HCT116 (cell line): Measurements from ENCODE around the gene ENHO. TPM values are rescaled to one million over a fixed set of nuclear protein-coding genes. Genes with fewer than 3 reads are reported as not detected.
A peak's percentile ranks its signal among the peaks of the same experiment; 100 is the strongest.

Experiments used
- ATAC-seq: fragments of 200-7000 bp; cut with Tn5 transposase; 2 replicates; pipeline ENCODE4 v1.9.1; 2020; ENCODE audit warnings: mild to moderate bottlenecking, moderate library complexity
- BruUV-seq: library from RNA; stranded (reverse); fragments of 400-500 nt; replicated peaks from 2 replicates; lab custom pipeline; 2021; lab: Mats Ljungman, UMichigan
- CTCF ChIA-PET: fragments of 300-600 bp; sonication (Branson Sonifier 250); formaldehyde crosslinking; loops from one replicate; lab custom pipeline; 2021; ENCODE audit warnings: antibody characterized with exemption; lab: Charles Lee
- POLR2A ChIA-PET: fragments of 300-600, 350-600 bp; sonication (Branson Sonifier 250); formaldehyde crosslinking; loops from one replicate; lab custom pipeline; 2021; ENCODE audit warnings: antibody characterized with exemption; lab: Charles Lee
- RAD21 ChIA-PET, 2 experiments: fragments of 300-600 bp; sonication (Branson Sonifier 250); formaldehyde crosslinking; loops; one replicate each; lab custom pipeline; 2023; ENCODE audit warnings: low total read pairs in 2 of 2; ENCODE audit not compliant: uncharacterized antibody in 2 of 2, unreplicated experiment in 2 of 2, low non-redundant PET in 1 of 2; lab: Charles Lee
- DNase-seq: peaks from one replicate; pipeline ENCODE4 v3.0.0-alpha.2; 2010; ENCODE audit warnings: low read depth, low spot score
- H2AFZ ChIP-seq: fragments of 200-600 bp; shearing (Covaris generic), sonication (generic); 2 replicates; pipeline ENCODE4 v1.6.1; 2017; ENCODE audit warnings: low read depth, mixed run types, mixed read lengths, antibody characterized with exemption, low read length; ENCODE audit not compliant: poor library complexity, severe bottlenecking
- H3K27ac ChIP-seq: 2 replicates; pipeline ENCODE4 v1.5.1; 2012; ENCODE audit warnings: low read depth, low read length
- H3K27me3 ChIP-seq: fragments of 200-600 bp; sonication (generic); 2 replicates; pipeline ENCODE4 v1.6.1; 2016; ENCODE audit warnings: mixed run types, low read length, mixed read lengths; ENCODE audit not compliant: insufficient read depth
- H3K36me3 ChIP-seq, 2 experiments: fragments of 200-500 bp in 1 of 2; fragments of 200-600 bp in 1 of 2; sonication (Bioruptor generic) in 1 of 2; sonication (generic) in 1 of 2; 2 replicates each; pipeline versions ENCODE4 v1.5.1 to v1.6.1; 2014 to 2016; ENCODE audit warnings: low read length in 2 of 2, inconsistent platforms in 1 of 2, mixed read lengths in 1 of 2, mixed run types in 1 of 2; ENCODE audit not compliant: insufficient read depth in 2 of 2, control insufficient read depth in 1 of 2
- H3K4me1 ChIP-seq, 2 experiments: fragments of 200-600 bp in 1 of 2; sonication (generic) in 1 of 2; 2 replicates each; pipeline versions ENCODE4 v1.5.1 to v1.6.1; 2012 to 2017; ENCODE audit warnings: low read length in 2 of 2, inconsistent platforms in 1 of 2, mild to moderate bottlenecking in 1 of 2, mixed read lengths in 1 of 2, mixed run types in 1 of 2, moderate library complexity in 1 of 2; ENCODE audit not compliant: insufficient read depth in 2 of 2, control insufficient read depth in 1 of 2
- H3K4me2 ChIP-seq: fragments of 200-600 bp; sonication (generic); 2 replicates; pipeline ENCODE4 v1.6.1; 2017; ENCODE audit warnings: mixed run types, low read length, mixed read lengths
- H3K4me3 ChIP-seq, 2 experiments: fragments of 200-600 bp in 1 of 2; sonication (generic) in 1 of 2; replicated peaks in 1 of 2; 2 replicates each; pipeline ENCODE4 v1.5.1; 2011 to 2016; ENCODE audit warnings: low read length in 2 of 2, control low read depth in 1 of 2, low read depth in 1 of 2, mild to moderate bottlenecking in 1 of 2, mixed read lengths in 1 of 2, mixed run types in 1 of 2
- H3K79me2 ChIP-seq: fragments of 200-600 bp; sonication (generic); 2 replicates; pipeline ENCODE4 v1.6.1; 2017; ENCODE audit warnings: mild to moderate bottlenecking, mixed run types, low read length, moderate library complexity, mixed read lengths; ENCODE audit not compliant: insufficient read depth
- H3K9ac ChIP-seq: fragments of 200-600 bp; sonication (generic); 2 replicates; pipeline ENCODE4 v1.6.1; 2016; ENCODE audit warnings: low read length, mixed read lengths
- H3K9me2 ChIP-seq: fragments of 200-600 bp; sonication (generic), shearing (Covaris generic); 2 replicates; pipeline ENCODE4 v1.6.1; 2017; ENCODE audit warnings: mixed run types, mild to moderate bottlenecking, moderate library complexity; ENCODE audit not compliant: insufficient read depth
- H3K9me3 ChIP-seq, 2 experiments: fragments of 200-500 bp in 1 of 2; fragments of 200-600 bp in 1 of 2; sonication (Bioruptor generic) in 1 of 2; sonication (generic) in 1 of 2; 2 replicates each; pipeline ENCODE4 v1.6.1; 2014 to 2017; ENCODE audit warnings: low read length in 2 of 2, mixed read lengths in 2 of 2, inconsistent platforms in 1 of 2, low read depth in 1 of 2, mild to moderate bottlenecking in 1 of 2, mixed run types in 1 of 2, moderate library complexity in 1 of 2; ENCODE audit not compliant: control insufficient read depth in 1 of 2, insufficient read depth in 1 of 2
- H4K20me1 ChIP-seq: fragments of 200-600 bp; sonication (generic), shearing (Covaris generic); 2 replicates; pipeline ENCODE4 v1.6.1; 2017; ENCODE audit warnings: mixed run types, mild to moderate bottlenecking, moderate library complexity; ENCODE audit not compliant: insufficient read depth
- CEBPB ChIP-seq: IDR thresholded peaks from 2 replicates; pipeline ENCODE4 v1.6.1; 2012; ENCODE audit warnings: low read depth
- TCF7L2 ChIP-seq: IDR thresholded peaks from 2 replicates; pipeline ENCODE4 v1.7.0; 2011; ENCODE audit warnings: borderline replicate concordance, inconsistent platforms; ENCODE audit not compliant: insufficient read depth, insufficient read length; ENCODE audit errors: extremely low read depth
- YY1 ChIP-seq: IDR thresholded peaks from 2 replicates; pipeline ENCODE4 v1.6.1; 2011; ENCODE audit warnings: low read length, low read depth, moderate library complexity, mild to moderate bottlenecking; ENCODE audit not compliant: insufficient replicate concordance; ENCODE audit errors: extremely low read depth
- ZNF274 ChIP-seq: fragments of 200-500 bp; sonication (Bioruptor generic); IDR thresholded peaks from 2 replicates; pipeline ENCODE4 v1.6.1; 2014; ENCODE audit warnings: mild to moderate bottlenecking, low read depth, low read length, inconsistent platforms
- intact Hi-C: fragments of 100-400 bp; cut with micrococcal nuclease; formaldehyde crosslinking; loops from 2 replicates; pipeline ENCODE4 v1.10.0; 2022
- total RNA-seq: library from RNA; stranded (reverse); gene quantifications from one replicate; pipeline ENCODE4 v1.2.1, GENCODE V29; 2021; ENCODE audit not compliant: unreplicated experiment
- TF ChIP-seq, protein P1 (sequence below): IDR thresholded peaks from 2 replicates; pipeline ENCODE4 v1.6.1; 2012; ENCODE audit warnings: low read depth

The ENHO gene
- total RNA-seq, 1 experiment from 2014 or later: 6.1 TPM

DNA sequence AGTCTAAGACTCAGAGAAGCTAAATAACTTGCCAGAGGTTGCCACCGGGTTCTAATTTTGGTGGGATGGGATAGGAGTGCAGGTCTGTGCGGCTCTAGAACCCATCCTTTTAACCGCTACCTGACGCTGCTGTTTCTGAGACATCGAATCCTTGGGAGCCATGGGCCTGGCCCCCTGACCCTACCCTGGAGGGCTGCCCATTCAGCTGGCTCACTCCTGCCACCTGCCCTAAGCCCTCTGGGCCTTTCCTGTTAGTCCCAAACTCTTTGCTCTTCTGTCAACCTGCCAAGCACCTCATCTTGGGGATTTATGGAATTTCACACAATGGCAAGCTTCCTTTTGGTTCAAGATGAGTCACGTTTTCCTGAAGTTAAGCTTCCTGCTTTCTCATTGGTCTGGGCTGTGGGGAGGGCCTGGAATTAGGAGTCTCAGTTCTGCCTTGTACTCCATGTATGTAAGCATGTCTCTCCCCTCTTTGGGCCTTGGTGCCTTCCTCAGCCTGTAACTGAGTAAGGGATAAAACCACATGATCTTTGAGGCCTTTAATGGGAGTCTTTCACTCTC, 26.6 kb downstream of the ENHO start:
- DNase-seq: peak; percentile 4
- Histone ChIP-seq H3K27me3 (no peaks in the 10 kb centered on the region), H3K4me3 (no peak overlapping the region), H2AFZ (no peak overlapping the region), H3K79me2 (no peaks in the 10 kb centered on the region), H3K27ac (no peak overlapping the region), H3K9me3 (no peaks in the 10 kb centered on the region), H3K9ac (no peak overlapping the region), H3K9me2 (no peaks in the 10 kb centered on the region), H3K36me3 (no peaks in the 10 kb centered on the region), H3K4me2 (no peak overlapping the region), H4K20me1 (no peaks in the 10 kb centered on the region), H3K4me1 (0 out of 4 replicates have a peak, but pooled peaks cover 0 to 6% of the 10 kb centered on the region in 2 experiments)
- CTCF ChIA-PET: no interaction called here
- intact Hi-C loops: no loop called here
- no peak for ATAC-seq
- no TSS peak for BruUV-seq
- TF ChIP-seq CEBPB: no peak
- no peak for TF ChIP-seq TCF7L2
- TF ChIP-seq YY1: no peak
- POLR2A ChIA-PET: no interaction called here
- RAD21 ChIA-PET: no interaction called here

DNA sequence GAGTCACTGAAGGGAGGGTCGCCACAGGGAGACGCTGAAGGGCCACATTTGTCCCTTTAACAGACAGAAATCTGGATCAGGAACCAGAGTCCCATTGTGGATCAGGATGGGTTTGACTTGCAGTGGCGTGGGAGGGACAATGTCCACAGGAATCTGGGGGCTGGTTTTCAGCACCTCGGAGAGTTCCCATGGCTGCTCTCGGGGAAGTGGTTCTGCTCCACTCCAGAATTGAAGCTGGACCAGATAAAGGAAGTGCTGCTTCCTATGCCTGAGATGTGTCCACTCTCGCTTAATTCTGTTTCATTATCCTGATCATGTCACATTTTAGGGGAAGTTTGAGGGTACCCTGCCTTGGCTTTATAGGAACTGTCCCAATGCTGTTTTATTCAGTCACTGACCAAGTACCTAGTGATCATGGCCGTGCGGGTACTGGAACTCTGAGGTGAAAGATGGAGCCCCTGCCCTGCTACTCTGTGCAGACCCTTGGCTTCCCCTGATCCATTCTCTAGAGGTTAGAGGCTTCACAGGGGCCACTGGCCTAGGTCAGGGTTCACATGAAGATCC, 28.7 kb downstream of the ENHO start:
- RAD21 ChIA-PET: no interaction called here
- intact Hi-C loops: loop anchor here (2.0 kb wide), 1 partner anchor 81 kb away; no protein-coding TSS in a partner anchor

More for the DNA sequence above, 28.7 kb downstream of the ENHO start:
- no TSS peak for BruUV-seq
- CTCF ChIA-PET: no interaction called here
- no peak for DNase-seq
- H4K20me1 ChIP-seq: no peaks in the 10 kb centered on the region
- no peak overlapping the region for H3K4me2 ChIP-seq
- 0 out of 4 replicates have a peak, but pooled peaks cover 0 to 6% of the 10 kb centered on the region in 2 experiments for H3K4me1 ChIP-seq
- no peaks in the 10 kb centered on the region for H3K9me3 ChIP-seq
- TF ChIP-seq ZNF274: no peak
- TF ChIP-seq, protein P1, sequence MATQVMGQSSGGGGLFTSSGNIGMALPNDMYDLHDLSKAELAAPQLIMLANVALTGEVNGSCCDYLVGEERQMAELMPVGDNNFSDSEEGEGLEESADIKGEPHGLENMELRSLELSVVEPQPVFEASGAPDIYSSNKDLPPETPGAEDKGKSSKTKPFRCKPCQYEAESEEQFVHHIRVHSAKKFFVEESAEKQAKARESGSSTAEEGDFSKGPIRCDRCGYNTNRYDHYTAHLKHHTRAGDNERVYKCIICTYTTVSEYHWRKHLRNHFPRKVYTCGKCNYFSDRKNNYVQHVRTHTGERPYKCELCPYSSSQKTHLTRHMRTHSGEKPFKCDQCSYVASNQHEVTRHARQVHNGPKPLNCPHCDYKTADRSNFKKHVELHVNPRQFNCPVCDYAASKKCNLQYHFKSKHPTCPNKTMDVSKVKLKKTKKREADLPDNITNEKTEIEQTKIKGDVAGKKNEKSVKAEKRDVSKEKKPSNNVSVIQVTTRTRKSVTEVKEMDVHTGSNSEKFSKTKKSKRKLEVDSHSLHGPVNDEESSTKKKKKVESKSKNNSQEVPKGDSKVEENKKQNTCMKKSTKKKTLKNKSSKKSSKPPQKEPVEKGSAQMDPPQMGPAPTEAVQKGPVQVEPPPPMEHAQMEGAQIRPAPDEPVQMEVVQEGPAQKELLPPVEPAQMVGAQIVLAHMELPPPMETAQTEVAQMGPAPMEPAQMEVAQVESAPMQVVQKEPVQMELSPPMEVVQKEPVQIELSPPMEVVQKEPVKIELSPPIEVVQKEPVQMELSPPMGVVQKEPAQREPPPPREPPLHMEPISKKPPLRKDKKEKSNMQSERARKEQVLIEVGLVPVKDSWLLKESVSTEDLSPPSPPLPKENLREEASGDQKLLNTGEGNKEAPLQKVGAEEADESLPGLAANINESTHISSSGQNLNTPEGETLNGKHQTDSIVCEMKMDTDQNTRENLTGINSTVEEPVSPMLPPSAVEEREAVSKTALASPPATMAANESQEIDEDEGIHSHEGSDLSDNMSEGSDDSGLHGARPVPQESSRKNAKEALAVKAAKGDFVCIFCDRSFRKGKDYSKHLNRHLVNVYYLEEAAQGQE: peak; percentile 87
- ATAC-seq: peak; percentile 46; the same call in 1 of the 2 replicates
- H3K27ac ChIP-seq: no peak overlapping the region
- H3K9ac ChIP-seq: no peak overlapping the region
- POLR2A ChIA-PET: no interaction called here
- H3K36me3 ChIP-seq: no peaks in the 10 kb centered on the region
- H3K9me2 ChIP-seq: no peaks in the 10 kb centered on the region
- no peaks in the 10 kb centered on the region for H3K79me2 ChIP-seq
- no peak overlapping the region for H3K4me3 ChIP-seq
- no peaks in the 10 kb centered on the region for H3K27me3 ChIP-seq
- no peak overlapping the region for H2AFZ ChIP-seq
